Kidney (tissue), 14 donors: ENCODE data around the gene ZNF675. TPM values are rescaled to one million over a fixed set of nuclear protein-coding genes. Genes with fewer than 3 reads are reported as not detected.
"Not testable (repeated sequence)": the region's sequence is repeated elsewhere in the genome, so short reads cannot be mapped to it uniquely, and the experiment has no call there.

Experiments
- DNase-seq, 5 donors: peaks; one replicate each; pipeline ENCODE4 v3.0.0-alpha.2; 2013 to 2020
- FAIRE-seq: peaks from 2 replicates; lab custom pipeline; 2012; peaks lifted over from hg19 to GRCh38; lab: Jason Lieb, UNC
- H3K27ac ChIP-seq, 2 donors: one replicate each; pipeline ENCODE4 v1.7.0; 2013; ENCODE audit warnings: low read depth in 2 of 2, low read length in 2 of 2, inconsistent platforms in 1 of 2
- H3K27me3 ChIP-seq: one replicate; pipeline ENCODE4 v1.7.1; 2013; ENCODE audit warnings: low read length, inconsistent platforms; ENCODE audit not compliant: control insufficient read depth, insufficient read depth
- H3K36me3 ChIP-seq, 3 donors: one replicate each; pipeline versions ENCODE4 v1.7.0 to v1.7.1; 2013; ENCODE audit warnings: low read length in 3 of 3, control low read depth in 1 of 3, inconsistent platforms in 1 of 3; ENCODE audit not compliant: insufficient read depth in 3 of 3, control insufficient read depth in 2 of 3
- H3K4me1 ChIP-seq, 3 donors: one replicate each; pipeline versions ENCODE4 v1.7.0 to v1.7.1; 2013; ENCODE audit warnings: low read length in 3 of 3, inconsistent platforms in 1 of 3, low read depth in 1 of 3; ENCODE audit not compliant: control insufficient read depth in 2 of 3, insufficient read depth in 2 of 3
- H3K4me3 ChIP-seq, 3 donors: one replicate each; pipeline versions ENCODE4 v1.7.0 to v1.8.1; 2013; ENCODE audit warnings: low read length in 3 of 3, control low read depth in 1 of 3, inconsistent platforms in 1 of 3
- H3K9ac ChIP-seq, 3 donors: one replicate each; pipeline versions ENCODE4 v1.7.0 to v1.7.1; 2013; ENCODE audit warnings: low read length in 3 of 3, control low read depth in 1 of 3, inconsistent platforms in 1 of 3
- H3K9me3 ChIP-seq, 3 donors: one replicate each; pipeline versions ENCODE4 v1.7.0 to v1.7.1; 2013; ENCODE audit warnings: low read length in 3 of 3, control low read depth in 1 of 3, inconsistent platforms in 1 of 3; ENCODE audit not compliant: control insufficient read depth in 2 of 3, insufficient read depth in 1 of 3
- CTCF ChIP-seq: IDR thresholded peaks from 3 replicates; pipeline ENCODE4 v1.5.1; 2012; ENCODE audit warnings: mild to moderate bottlenecking, moderate library complexity, borderline replicate concordance; ENCODE audit not compliant: insufficient read depth; ENCODE audit errors: extremely low read depth
- intact Hi-C: fragments of 100-400 bp; cut with DNase I; formaldehyde crosslinking; loops from one replicate; pipeline ENCODE4 v1.11.1; 2022
- polyA plus RNA-seq: library from polyadenylated mRNA; stranded (reverse); fragments of 350-450 nt; fragmentation: Illumina TruSeq; extraction: RNeasy Lipid Tissue Mini Kit (QIAGEN cat#74804); gene quantifications from one replicate; pipeline ENCODE4 v1.2.3, GENCODE V29; 2014; ENCODE audit warnings: low read depth, low replicate concordance; ENCODE audit not compliant: insufficient read depth
- total RNA-seq: library from RNA; stranded (reverse); fragmentation: NEBNext Ultra II Directional; extraction: Animal tissue kit (Norgen Biotek cat#: 25700); gene quantifications from one replicate; pipeline ENCODE4 v1.2.1, GENCODE V29; 2021
- donor health status: control.
- donor health status: control.
- donor health status: control.
- donor health status: control.
- donor health status: control.
- donor health status: DM: yes; HTN: yes; CAD: no.
- donor health status: Normal renal cell carcinoma (clear cell type).

ZNF675 gene
- total and polyA plus RNA-seq, 2 donors from 2014 or later, result 3.9 to 11.4 TPM

GRCh38 chr19:23699521-23699860 is 12.5 kb upstream of the ZNF675 start:
- Histone ChIP-seq H3K27ac (peak overlapping the region in 1 of 2 donors; percentile 74), H3K9me3 (no peaks in the 10 kb centered on the region), H3K27me3 (no peaks in the 10 kb centered on the region), H3K36me3 (no peaks in the 10 kb centered on the region), H3K9ac (no peak overlapping the region), H3K4me3 (no peak overlapping the region), H3K4me1 (peaks cover 0 to 4% (median 0%) of the 10 kb centered on the region in 3 donors)
- no peak for TF ChIP-seq CTCF
- intact Hi-C loops, result no loop called here
- FAIRE-seq, result no peak
- peak in 3 of 5 donors; percentile 28 to 44 (median 30) for DNase-seq

- H3K4me1 ChIP-seq, result peaks cover 0 to 4% (median 0%) of the 10 kb centered on the region in 3 donors
- no peaks in the 10 kb centered on the region for H3K36me3 ChIP-seq
- H3K27ac ChIP-seq, result peak overlapping the region; percentile 47 to 74
- intact Hi-C loops, result no loop called here
- no peaks in the 10 kb centered on the region for H3K27me3 ChIP-seq
- no peaks in the 10 kb centered on the region for H3K9me3 ChIP-seq
- peak overlapping the region in 1 of 3 donors; percentile 12 for H3K4me3 ChIP-seq
- TF ChIP-seq CTCF, result no peak
- DNase-seq (peak in 3 of 5 donors; percentile 24 to 46 (median 41)), FAIRE-seq (no peak)
- no peak overlapping the region for H3K9ac ChIP-seq
Measured at GRCh38 chr19:23698711-23699520, 11.9 kb upstream of the ZNF675 start.

GRCh38 chr19:23692937-23693336 is 5.9 kb upstream of the ZNF675 start:
- intact Hi-C loops, H3K4me1 ChIP-seq, FAIRE-seq, H3K9ac ChIP-seq, H3K27me3 ChIP-seq, DNase-seq, H3K9me3 ChIP-seq, H3K36me3 ChIP-seq, H3K27ac ChIP-seq, H3K4me3 ChIP-seq: not testable (repeated sequence)

GRCh38 chr19:23673132-23673531 is 13.9 kb downstream of the ZNF675 start:
- intact Hi-C loops, result no loop called here
- FAIRE-seq (no peak), DNase-seq (no peak)
- no peaks in the 10 kb centered on the region for H3K9me3 ChIP-seq
- no peak overlapping the region for H3K9ac ChIP-seq
- peaks cover 0 to 2% (median 0%) of the 10 kb centered on the region in 3 donors for H3K4me1 ChIP-seq
- H3K36me3 ChIP-seq, result no peaks in the 10 kb centered on the region
- TF ChIP-seq CTCF, result no peak
- H3K27me3 ChIP-seq, result no peaks in the 10 kb centered on the region
- no peak overlapping the region for H3K27ac ChIP-seq
- no peak overlapping the region for H3K4me3 ChIP-seq

GRCh38 chr19:23668606-23669005 is 18.4 kb downstream of the ZNF675 start:
- H3K9me3 ChIP-seq, intact Hi-C loops, H3K9ac ChIP-seq, H3K4me3 ChIP-seq, FAIRE-seq, H3K27ac ChIP-seq, H3K27me3 ChIP-seq, H3K4me1 ChIP-seq, H3K36me3 ChIP-seq, DNase-seq: not testable (repeated sequence)
